GM12874 (cell line): ENCODE results near the gene OR1D5.

Experiments used
- TF ChIP-seq, protein P1 (sequence below): IDR thresholded peaks from 2 replicates; pipeline ENCODE4 v1.5.1; 2011; ENCODE audit warnings: low read depth, mild to moderate bottlenecking, control low read depth, low read length, moderate library complexity; ENCODE audit not compliant: insufficient read depth

The OR1D5 gene

DNA sequence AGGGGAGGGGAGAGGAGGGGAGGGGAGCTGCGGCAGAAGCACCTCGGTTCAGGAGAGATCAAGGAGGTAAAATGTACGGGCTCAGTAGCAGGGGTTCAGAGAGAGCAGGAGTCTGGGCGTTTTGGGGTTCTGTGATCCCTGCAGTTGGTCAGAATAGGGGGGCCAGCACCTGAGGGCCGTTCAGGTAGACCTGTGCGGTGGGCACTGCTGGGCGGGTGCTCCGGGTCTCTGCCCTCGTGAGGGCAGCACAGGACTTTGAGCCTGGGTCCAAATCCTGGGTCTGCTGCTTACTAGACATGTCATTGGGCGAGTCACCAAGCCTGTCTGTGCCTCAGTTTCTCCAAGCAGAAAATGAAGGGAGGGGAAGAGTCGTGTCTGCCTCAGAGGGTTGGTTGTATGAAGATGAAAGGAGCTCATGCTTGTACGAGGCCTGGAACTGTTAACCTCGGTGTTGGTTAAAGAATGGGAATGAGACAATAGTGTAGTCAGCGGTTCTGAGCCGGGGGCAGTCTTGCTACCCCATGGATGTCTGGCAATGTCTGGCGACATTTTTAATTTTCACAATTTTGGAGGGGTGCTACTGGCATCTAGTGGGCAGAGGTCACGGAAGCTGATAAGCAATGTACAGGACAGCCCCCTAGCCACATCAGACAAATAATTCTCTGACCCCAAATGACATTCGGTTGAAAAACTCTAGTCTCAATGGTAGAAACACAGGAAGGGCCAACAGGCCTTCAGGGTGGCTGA lies 35.4 kb downstream of the OR1D5 start:
- TF ChIP-seq, protein P1, sequence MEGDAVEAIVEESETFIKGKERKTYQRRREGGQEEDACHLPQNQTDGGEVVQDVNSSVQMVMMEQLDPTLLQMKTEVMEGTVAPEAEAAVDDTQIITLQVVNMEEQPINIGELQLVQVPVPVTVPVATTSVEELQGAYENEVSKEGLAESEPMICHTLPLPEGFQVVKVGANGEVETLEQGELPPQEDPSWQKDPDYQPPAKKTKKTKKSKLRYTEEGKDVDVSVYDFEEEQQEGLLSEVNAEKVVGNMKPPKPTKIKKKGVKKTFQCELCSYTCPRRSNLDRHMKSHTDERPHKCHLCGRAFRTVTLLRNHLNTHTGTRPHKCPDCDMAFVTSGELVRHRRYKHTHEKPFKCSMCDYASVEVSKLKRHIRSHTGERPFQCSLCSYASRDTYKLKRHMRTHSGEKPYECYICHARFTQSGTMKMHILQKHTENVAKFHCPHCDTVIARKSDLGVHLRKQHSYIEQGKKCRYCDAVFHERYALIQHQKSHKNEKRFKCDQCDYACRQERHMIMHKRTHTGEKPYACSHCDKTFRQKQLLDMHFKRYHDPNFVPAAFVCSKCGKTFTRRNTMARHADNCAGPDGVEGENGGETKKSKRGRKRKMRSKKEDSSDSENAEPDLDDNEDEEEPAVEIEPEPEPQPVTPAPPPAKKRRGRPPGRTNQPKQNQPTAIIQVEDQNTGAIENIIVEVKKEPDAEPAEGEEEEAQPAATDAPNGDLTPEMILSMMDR = no peak

DNA sequence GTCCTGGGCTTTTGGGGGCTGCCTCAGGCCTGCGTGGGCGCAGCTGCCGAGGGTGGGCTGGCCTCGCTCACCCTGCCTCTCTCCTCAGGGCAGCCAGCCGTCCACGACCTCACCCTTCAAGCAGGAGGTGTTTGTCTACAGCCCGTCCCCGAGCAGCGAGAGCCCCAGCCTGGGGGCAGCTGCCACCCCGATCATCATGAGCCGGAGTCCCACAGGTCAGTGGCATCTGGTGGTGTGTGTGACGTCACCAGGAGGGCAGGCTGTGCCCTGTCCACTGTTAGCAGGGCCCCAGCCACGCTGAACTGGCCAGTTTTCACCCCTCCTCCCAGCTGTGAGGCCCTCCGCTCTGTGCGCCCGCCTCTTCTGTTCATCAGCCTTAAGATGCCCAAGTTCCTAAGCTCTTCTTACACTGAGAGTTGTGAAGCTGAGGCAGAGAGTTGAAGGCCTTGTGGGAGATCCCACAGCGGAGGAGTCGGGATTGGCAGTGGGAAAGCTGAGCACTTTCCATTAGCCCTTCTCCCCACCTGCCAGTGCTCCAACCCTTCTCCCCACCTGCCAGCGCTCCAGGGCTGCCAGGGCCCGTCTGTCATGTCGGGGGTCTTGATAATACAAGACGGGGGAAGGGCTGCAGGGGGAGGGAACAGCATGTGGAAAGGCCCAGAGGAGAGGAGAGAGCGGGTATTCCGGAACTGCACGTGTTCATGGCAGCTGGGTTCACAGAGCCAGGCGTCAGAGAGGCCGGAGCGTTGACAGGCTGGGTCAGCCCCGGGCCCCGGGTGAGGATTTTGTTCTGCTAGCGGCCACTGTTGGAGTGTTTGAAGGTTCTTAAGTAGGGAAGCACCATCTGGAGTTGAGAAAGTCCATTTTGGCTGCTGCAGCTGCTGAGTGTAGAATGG lies 36.3 kb downstream of the OR1D5 start:
- TF ChIP-seq, protein P1 = no peak

DNA sequence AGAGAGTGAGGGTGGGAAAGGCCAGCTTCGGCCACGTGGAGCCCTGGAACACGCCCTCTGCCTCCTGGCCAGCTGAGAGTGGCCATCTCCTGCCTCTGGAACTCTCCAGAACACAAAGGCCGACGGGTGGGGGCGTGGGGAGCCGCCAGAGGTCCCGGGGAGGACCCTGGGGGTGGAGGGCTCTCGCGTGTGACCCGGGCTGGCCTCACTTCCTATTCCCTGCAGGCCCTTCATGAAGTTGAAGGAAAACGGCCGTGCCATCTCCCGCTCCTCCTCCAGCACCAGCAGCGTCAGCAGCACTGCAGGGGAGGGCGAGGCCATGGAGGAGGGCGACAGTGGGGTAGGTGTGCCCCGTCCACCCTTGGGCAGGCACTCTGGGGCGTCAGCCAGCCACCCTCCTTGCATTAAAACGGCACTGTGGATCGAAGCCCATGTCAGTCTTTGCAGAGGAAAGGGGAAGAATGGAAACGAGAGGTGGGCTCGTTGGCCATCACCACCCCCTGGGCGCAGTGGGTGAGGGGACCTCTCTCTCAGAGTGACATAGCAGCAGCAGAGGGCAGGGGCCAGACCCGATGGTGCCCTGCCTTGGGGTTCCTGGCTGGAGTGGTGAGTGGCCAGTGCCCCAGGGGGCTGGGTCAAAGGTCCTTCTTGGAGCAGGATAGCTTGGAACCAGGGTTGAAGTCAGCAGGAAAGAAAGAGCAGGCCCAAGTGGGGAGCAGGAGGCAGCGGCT lies 37.1 kb downstream of the OR1D5 start:
- TF ChIP-seq, protein P1 = no peak

DNA sequence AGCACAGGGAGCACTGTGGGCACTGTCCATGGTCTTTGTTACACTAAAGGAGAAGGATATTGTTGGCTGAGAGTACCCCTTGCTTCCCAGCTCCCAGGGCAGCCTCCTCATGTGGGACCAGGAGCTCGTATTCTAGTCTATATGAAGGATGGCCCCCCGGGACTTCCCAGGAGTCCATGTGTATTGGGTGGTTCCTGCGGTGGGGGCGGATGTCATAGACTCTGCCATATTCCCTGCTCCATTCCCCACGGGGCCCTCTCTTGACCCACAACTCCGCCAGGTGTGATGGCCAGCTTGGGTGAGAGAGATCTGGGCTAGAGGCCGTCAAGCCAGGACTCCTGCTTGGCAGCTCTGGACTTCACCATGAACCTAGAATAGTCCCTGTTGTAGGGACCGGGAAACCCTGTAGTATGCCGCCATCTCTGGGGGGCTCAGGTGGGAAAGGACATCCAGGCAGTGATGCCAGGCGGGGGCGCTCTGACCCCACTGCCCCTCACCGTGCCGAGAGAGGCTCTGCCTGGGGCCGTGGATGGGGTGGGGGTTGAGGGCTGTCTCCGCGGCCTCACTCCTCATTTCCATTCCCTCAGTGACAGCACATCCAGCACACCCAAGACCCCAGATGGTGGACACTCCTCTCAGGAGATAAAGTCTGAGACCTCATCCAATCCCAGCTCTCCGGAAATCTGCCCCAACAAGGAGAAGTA lies 37.8 kb downstream of the OR1D5 start:
- TF ChIP-seq, protein P1 = no peak

DNA sequence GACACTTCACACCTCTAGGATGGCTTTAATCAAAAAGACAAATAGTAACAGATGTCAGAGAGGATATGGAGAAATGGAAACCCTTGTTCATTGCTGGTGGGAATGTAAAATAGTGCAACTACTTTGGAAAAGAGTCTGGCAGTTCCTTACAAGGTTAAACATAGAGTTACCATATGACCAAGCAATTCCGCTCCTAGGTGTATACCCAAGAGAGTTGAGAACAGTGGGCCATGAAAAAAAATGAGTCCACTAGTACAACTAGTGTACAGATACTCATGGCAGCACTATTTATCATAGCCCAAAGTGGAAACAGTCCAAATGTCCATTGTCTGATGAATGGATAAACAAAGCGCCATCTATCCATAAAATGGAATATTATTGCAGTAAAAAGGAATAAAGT lies 39.1 kb downstream of the OR1D5 start:
- TF ChIP-seq, protein P1 = no peak

DNA sequence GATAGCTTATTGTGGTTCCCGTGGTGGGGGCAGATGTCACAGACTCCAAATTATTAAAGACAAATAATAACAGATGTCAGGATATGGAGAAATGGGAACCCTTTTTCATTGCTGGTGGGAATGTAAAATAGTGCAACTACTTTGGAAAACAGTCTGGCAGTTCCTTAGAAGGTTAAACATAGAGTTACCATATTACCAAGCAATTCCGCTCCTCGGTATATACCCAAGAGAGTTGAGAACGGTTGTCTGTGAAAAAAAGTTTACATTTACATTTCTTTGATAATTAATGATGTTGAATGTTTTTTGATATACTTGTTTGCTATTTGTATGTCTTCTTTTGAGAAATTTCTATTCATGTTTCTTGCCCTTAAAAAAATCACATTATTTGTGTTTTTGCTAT lies 41.2 kb downstream of the OR1D5 start:
- TF ChIP-seq, protein P1 = no peak
